Thyroid gland (tissue), 4 donors: ENCODE measurements around the gene CREG1. TPM values are rescaled to one million over a fixed set of nuclear protein-coding genes. Genes with fewer than 3 reads are reported as not detected.
"Not testable (repeated sequence)": the region's sequence is repeated elsewhere in the genome, so short reads cannot be mapped to it uniquely, and the experiment has no call there.

Experiments used
- DNase-seq, 2 donors: peaks; one replicate each; pipeline ENCODE4 v3.0.0-alpha.2; 2019
- H3K27ac ChIP-seq, 3 donors: fragments of 200-600 bp; sonication (generic); 1 replicate in 2 of 3; 2 replicates in 1 of 3; pipeline ENCODE4 v1.5.1; 2016 to 2019; ENCODE audit warnings: mild to moderate bottlenecking in 1 of 3, moderate library complexity in 1 of 3
- H3K27me3 ChIP-seq: fragments of 200-600 bp; sonication (generic); one replicate; pipeline ENCODE4 v1.5.1; 2019
- H3K36me3 ChIP-seq, 2 donors: fragments of 200-600 bp; sonication (generic); one replicate each; pipeline ENCODE4 v1.5.1; 2016 to 2019
- H3K4me1 ChIP-seq, 2 donors: fragments of 200-600 bp; sonication (generic); one replicate each; pipeline ENCODE4 v1.5.1; 2017 to 2019
- H3K4me3 ChIP-seq, 3 donors: fragments of 200-600 bp; sonication (generic); replicated peaks in 1 of 3; 1 replicate in 2 of 3; 2 replicates in 1 of 3; pipeline ENCODE4 v1.5.1; 2016; ENCODE audit warnings: mild to moderate bottlenecking in 1 of 3
- H3K9me3 ChIP-seq: fragments of 200-600 bp; sonication (generic); one replicate; pipeline ENCODE4 v1.5.1; 2017
- CTCF ChIP-seq, 6 experiments: fragments of 200-600 bp in 3 of 6; fragments of 450-650 bp in 3 of 6; sonication (generic) in 3 of 6; IDR thresholded peaks; one replicate each; pipeline ENCODE4 v1.5.1; 2016 to 2019; ENCODE audit warnings: antibody characterized with exemption in 6 of 6, mild to moderate bottlenecking in 2 of 6, inconsistent platforms in 1 of 6, moderate library complexity in 1 of 6
- POLR2A ChIP-seq, 2 donors: fragments of 450-650 bp; IDR thresholded peaks; one replicate each; pipeline ENCODE4 v1.6.1; 2017; ENCODE audit warnings: antibody characterized with exemption in 2 of 2, mild to moderate bottlenecking in 2 of 2, moderate library complexity in 1 of 2
- whole genome bisulfite sequencing, 2 donors: methylation state at CpG; one replicate each; pipeline ENCODE4 v1.1.5; 2017; 5-methylcytosine and 5-hydroxymethylcytosine counted together
- intact Hi-C: fragments of 100-400 bp; cut with DNase I; formaldehyde crosslinking; loops from one replicate; pipeline ENCODE4 v1.15.1; 2023
- total RNA-seq, 4 donors: library from RNA; depleted of rRNA; stranded (reverse); fragments of >200 nt; gene quantifications; one replicate each; pipeline ENCODE4 v1.2.3, GENCODE V29; 2016

The CREG1 gene
- total RNA-seq, 4 donors from 2014 or later: 285 to 347 (median 327) TPM

GRCh38 chr1:167578939-167579521 is 25.5 kb upstream of the CREG1 start:
- WGBS, 2 donors: 63 to 84% methylated on average over 2 of the region's 2 CpGs
- H3K27ac ChIP-seq: no peak overlapping the region
- H3K27me3 ChIP-seq: no peaks in the 10 kb centered on the region
- no peaks in the 10 kb centered on the region for H3K4me1 ChIP-seq
- intact Hi-C loops: no loop called here
- DNase-seq: no peak
- no peak overlapping the region for H3K4me3 ChIP-seq
- no peak for TF ChIP-seq POLR2A (IDR thresholded peaks at IDR 0.05)
- no peak for TF ChIP-seq CTCF (IDR thresholded peaks at IDR 0.05)
- no peaks in the 10 kb centered on the region for H3K36me3 ChIP-seq
- no peaks in the 10 kb centered on the region for H3K9me3 ChIP-seq

GRCh38 chr1:167575649-167576048 is 22.1 kb upstream of the CREG1 start:
- intact Hi-C loops: no loop called here
- WGBS, 2 donors: 76 to 82% methylated on average over 13 of the region's 13 CpGs
- H3K9me3 ChIP-seq: no peaks in the 10 kb centered on the region
- H3K4me3 ChIP-seq: no peak overlapping the region
- no peak overlapping the region for H3K27ac ChIP-seq
- H3K4me1 ChIP-seq: no peaks in the 10 kb centered on the region
- DNase-seq: no peak
- no peaks in the 10 kb centered on the region for H3K27me3 ChIP-seq
- no peak for TF ChIP-seq POLR2A (IDR thresholded peaks at IDR 0.05)
- no peak for TF ChIP-seq CTCF (IDR thresholded peaks at IDR 0.05)
- H3K36me3 ChIP-seq: no peaks in the 10 kb centered on the region

GRCh38 chr1:167573035-167573434 is 19.5 kb upstream of the CREG1 start:
- H3K27me3 ChIP-seq: no peaks in the 10 kb centered on the region
- WGBS, 2 donors: 32 to 56% methylated on average over 2 of the region's 2 CpGs
- DNase-seq: no peak
- TF ChIP-seq POLR2A (IDR thresholded peaks at IDR 0.05) (no peak), CTCF (IDR thresholded peaks at IDR 0.05) (no peak)
- no peaks in the 10 kb centered on the region for H3K4me1 ChIP-seq
- H3K36me3 ChIP-seq: no peaks in the 10 kb centered on the region
- intact Hi-C loops: no loop called here
- H3K4me3 ChIP-seq: no peak overlapping the region
- no peak overlapping the region for H3K27ac ChIP-seq
- no peaks in the 10 kb centered on the region for H3K9me3 ChIP-seq

GRCh38 chr1:167570712-167571111 is 17.1 kb upstream of the CREG1 start:
- H3K36me3 ChIP-seq, H3K4me1 ChIP-seq, H3K9me3 ChIP-seq, intact Hi-C loops, H3K27me3 ChIP-seq, H3K4me3 ChIP-seq, DNase-seq, H3K27ac ChIP-seq: not testable (repeated sequence)
- 86 to 95% methylated on average over 6 of the region's 6 CpGs for WGBS, 2 donors

DNA sequence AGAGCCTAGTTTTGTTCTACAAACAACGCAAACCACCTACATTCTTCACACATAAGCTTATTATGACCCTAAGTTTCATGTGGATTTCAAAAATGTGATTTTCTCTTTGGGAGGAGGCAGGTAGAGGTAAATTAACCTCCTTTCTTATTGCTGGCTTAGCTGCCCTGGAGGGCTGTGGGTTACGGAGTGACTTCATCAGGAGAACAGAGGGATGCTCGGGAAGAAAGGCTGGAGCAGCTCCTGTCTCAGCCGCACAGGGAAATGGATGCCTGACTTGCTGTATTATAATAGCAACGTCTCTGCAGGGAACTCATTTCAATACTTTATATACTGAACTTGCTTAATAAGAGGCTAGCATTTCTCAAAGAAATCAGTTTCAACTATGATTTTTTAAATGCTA is 14.1 kb upstream of the CREG1 start:
- Histone ChIP-seq H3K27ac (no peak overlapping the region), H3K36me3 (no peaks in the 10 kb centered on the region), H3K4me3 (no peak overlapping the region), H3K4me1 (no peaks in the 10 kb centered on the region), H3K9me3 (no peaks in the 10 kb centered on the region), H3K27me3 (no peaks in the 10 kb centered on the region)
- intact Hi-C loops: no loop called here
- no peak for DNase-seq
- TF ChIP-seq CTCF (IDR thresholded peaks at IDR 0.05) (no peak), POLR2A (IDR thresholded peaks at IDR 0.05) (no peak)
- WGBS, 2 donors: 75 to 80% methylated on average over 5 of the region's 5 CpGs

- H3K27ac ChIP-seq: no peak overlapping the region
- no peaks in the 10 kb centered on the region for H3K9me3 ChIP-seq
- DNase-seq: no peak
- no peaks in the 10 kb centered on the region for H3K36me3 ChIP-seq
- WGBS, 2 donors: 81 to 88% methylated on average over 3 of the region's 3 CpGs
- H3K27me3 ChIP-seq: no peaks in the 10 kb centered on the region
- no peak for TF ChIP-seq CTCF (IDR thresholded peaks at IDR 0.05)
- TF ChIP-seq POLR2A (IDR thresholded peaks at IDR 0.05): no peak
- no peak overlapping the region for H3K4me3 ChIP-seq
- no peaks in the 10 kb centered on the region for H3K4me1 ChIP-seq
- intact Hi-C loops: no loop called here
Measured at GRCh38 chr1:167566766-167567165, 13.2 kb upstream of the CREG1 start.
